SKM-1 (cell line): ENCODE data around the gene CA4.
"Not testable (repeated sequence)": the region's sequence is repeated elsewhere in the genome, so short reads cannot be mapped to it uniquely, and the experiment has no call there.

Source experiments
- DNase-seq: peaks from one replicate; lab custom pipeline; 2025; ENCODE audit not compliant: unreplicated experiment; lab: John Stamatoyannopoulos, UW

CA4 gene

GRCh38 chr17:60171753-60172079 lies 21.9 kb downstream of the CA4 start:
- no peak for DNase-seq

GRCh38 chr17:60173304-60173819 lies 23.6 kb downstream of the CA4 start:
- no peak for DNase-seq

GRCh38 chr17:60174035-60174434 lies 24.3 kb downstream of the CA4 start:
- DNase-seq, result no peak

- DNase-seq, result not testable (repeated sequence)
Observed at GRCh38 chr17:60174767-60175166, 25.0 kb downstream of the CA4 start.

- not testable (repeated sequence) for DNase-seq
Observed at GRCh38 chr17:60176763-60177162, 27.0 kb downstream of the CA4 start.

GRCh38 chr17:60178180-60178579 lies 28.4 kb downstream of the CA4 start:
- not testable (repeated sequence) for DNase-seq

GRCh38 chr17:60180380-60180779 lies 30.6 kb downstream of the CA4 start:
- not testable (repeated sequence) for DNase-seq

- not testable (repeated sequence) for DNase-seq
Observed at GRCh38 chr17:60186372-60186771, 36.6 kb downstream of the CA4 start.

- DNase-seq, result not testable (repeated sequence)
Observed at GRCh38 chr17:60186846-60187745, 37.3 kb downstream of the CA4 start.

- no peak for DNase-seq
Observed at GRCh38 chr17:60188759-60189158, 39.0 kb downstream of the CA4 start.

- not testable (repeated sequence) for DNase-seq
Observed at GRCh38 chr17:60190032-60190431, 40.3 kb downstream of the CA4 start.

GRCh38 chr17:60193032-60193431 lies 43.3 kb downstream of the CA4 start:
- not testable (repeated sequence) for DNase-seq

- DNase-seq, result no peak
Observed at GRCh38 chr17:60193482-60193881, 43.7 kb downstream of the CA4 start.

GRCh38 chr17:60194141-60194540 lies 44.4 kb downstream of the CA4 start:
- DNase-seq, result not testable (repeated sequence)

- DNase-seq, result not testable (repeated sequence)
Observed at GRCh38 chr17:60198630-60199029, 48.9 kb downstream of the CA4 start.

- DNase-seq, result not testable (repeated sequence)
Observed at GRCh38 chr17:60205782-60206181, 56.0 kb downstream of the CA4 start.

GRCh38 chr17:60208302-60208701 lies 58.5 kb downstream of the CA4 start:
- not testable (repeated sequence) for DNase-seq
